ENCODE data around the gene SH3GLB1. TPM values are rescaled to one million over a fixed set of nuclear protein-coding genes. Genes with fewer than 3 reads are reported as not detected.

Gene SH3GLB1
- total and polyA plus RNA-seq, 2 of the 13 experiments (the other 11 are each of a cell fraction or from before 2014, with no cell fraction given), result 26.0 to 41.5 TPM

DNA sequence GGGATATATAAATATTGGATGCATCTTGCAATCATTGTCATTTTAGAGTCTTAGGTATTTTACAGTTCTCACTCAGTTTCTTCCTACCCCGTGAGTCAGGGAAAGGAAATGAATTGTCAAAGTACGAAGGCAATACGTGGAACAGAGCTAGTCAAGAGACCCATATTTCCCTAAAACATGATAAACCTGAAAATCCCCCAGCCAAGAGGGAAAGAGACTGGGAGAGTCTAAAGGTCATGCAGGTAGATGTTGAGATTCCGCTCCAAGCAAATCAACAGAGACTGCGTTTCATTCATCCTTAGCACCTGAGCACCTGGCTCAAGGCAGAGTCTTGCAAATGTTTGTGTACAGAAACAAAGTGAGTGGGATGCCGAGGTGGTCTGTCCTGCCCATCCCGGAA lies 58.0 kb downstream of the SH3GLB1 start:
- WGBS (ENCODE audit: low lambda C conversion rate), result 91% methylated on average over 7 of the region's 7 CpGs
- Histone ChIP-seq H3K79me2 (ENCODE audit: insufficient read depth, low read length) (no peaks in the 10 kb centered on the region), H3K27me3 (ENCODE audit: control insufficient read depth in 1 of 2, insufficient read depth in 2 of 2, low read length in 2 of 2) (no peaks in the 10 kb centered on the region), H3K27ac (ENCODE audit: extremely low read length, insufficient read depth, low read length) (no peak overlapping the region), H3K4me2 (ENCODE audit: low read depth, low read length) (no peak overlapping the region), H3K4me3 (replicated peaks in 1 of 3; ENCODE audit: insufficient read depth in 1 of 3, low read depth in 2 of 3, low read length in 3 of 3) (no peak overlapping the region), H4K20me1 (ENCODE audit: insufficient read depth, low read length) (no peaks in the 10 kb centered on the region), H2AFZ (ENCODE audit: low read length) (no peak overlapping the region), H3K4me1 (ENCODE audit: insufficient read depth, low read length) (peaks cover 29% of the 10 kb centered on the region), H3K9ac (ENCODE audit: insufficient read depth, low read depth, low read length) (no peak overlapping the region), H3K36me3 (replicated peaks in 1 of 2; ENCODE audit: control insufficient read depth in 1 of 2, insufficient read depth in 2 of 2, low read length in 2 of 2) (no peaks in the 10 kb centered on the region), H3K9me3 (ENCODE audit: low read length) (peaks cover 1% of the 10 kb centered on the region; the same call in 1 of the 2 replicates)
- TF ChIP-seq ZNF138 (CRISPR knock-in tag; IDR thresholded peaks at IDR 0.05; ENCODE audit: low read depth) (no peak), ZNF34 (CRISPR knock-in tag; IDR thresholded peaks at IDR 0.05; ENCODE audit: borderline replicate concordance) (no peak), CREB1 (IDR thresholded peaks at IDR 0.05) (no peak), CREB1 (CRISPR knock-in tag; IDR thresholded peaks at IDR 0.05) (no peak), MTF1 (CRISPR knock-in tag; IDR thresholded peaks at IDR 0.05) (no peak), ZSCAN30 (CRISPR knock-in tag; IDR thresholded peaks at IDR 0.05) (no peak), KLF11 (CRISPR knock-in tag; IDR thresholded peaks at IDR 0.05) (no peak), ZFYVE20 (CRISPR knock-in tag; IDR thresholded peaks at IDR 0.05; ENCODE audit: borderline replicate concordance, low read depth) (no peak), SOX6 (IDR thresholded peaks at IDR 0.05) (no peak), SOX6 (CRISPR knock-in tag; IDR thresholded peaks at IDR 0.05) (no peak), XRCC5 (optimal IDR thresholded peaks at IDR 0.05; ENCODE audit: low read length) (no peak), ZFAT (CRISPR knock-in tag; conservative IDR thresholded peaks at IDR 0.05) (no peak), ZNF761 (CRISPR knock-in tag; conservative IDR thresholded peaks at IDR 0.05) (no peak), KDM3A (CRISPR knock-in tag; IDR thresholded peaks at IDR 0.05; ENCODE audit: low read depth) (no peak), ZSCAN20 (CRISPR knock-in tag; IDR thresholded peaks at IDR 0.05; ENCODE audit: borderline replicate concordance) (no peak)
- TF ChIP-seq, protein P1, sequence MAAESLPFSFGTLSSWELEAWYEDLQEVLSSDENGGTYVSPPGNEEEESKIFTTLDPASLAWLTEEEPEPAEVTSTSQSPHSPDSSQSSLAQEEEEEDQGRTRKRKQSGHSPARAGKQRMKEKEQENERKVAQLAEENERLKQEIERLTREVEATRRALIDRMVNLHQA (CRISPR knock-in tag; IDR thresholded peaks at IDR 0.05), result no peak
- TF ChIP-seq, protein P2, sequence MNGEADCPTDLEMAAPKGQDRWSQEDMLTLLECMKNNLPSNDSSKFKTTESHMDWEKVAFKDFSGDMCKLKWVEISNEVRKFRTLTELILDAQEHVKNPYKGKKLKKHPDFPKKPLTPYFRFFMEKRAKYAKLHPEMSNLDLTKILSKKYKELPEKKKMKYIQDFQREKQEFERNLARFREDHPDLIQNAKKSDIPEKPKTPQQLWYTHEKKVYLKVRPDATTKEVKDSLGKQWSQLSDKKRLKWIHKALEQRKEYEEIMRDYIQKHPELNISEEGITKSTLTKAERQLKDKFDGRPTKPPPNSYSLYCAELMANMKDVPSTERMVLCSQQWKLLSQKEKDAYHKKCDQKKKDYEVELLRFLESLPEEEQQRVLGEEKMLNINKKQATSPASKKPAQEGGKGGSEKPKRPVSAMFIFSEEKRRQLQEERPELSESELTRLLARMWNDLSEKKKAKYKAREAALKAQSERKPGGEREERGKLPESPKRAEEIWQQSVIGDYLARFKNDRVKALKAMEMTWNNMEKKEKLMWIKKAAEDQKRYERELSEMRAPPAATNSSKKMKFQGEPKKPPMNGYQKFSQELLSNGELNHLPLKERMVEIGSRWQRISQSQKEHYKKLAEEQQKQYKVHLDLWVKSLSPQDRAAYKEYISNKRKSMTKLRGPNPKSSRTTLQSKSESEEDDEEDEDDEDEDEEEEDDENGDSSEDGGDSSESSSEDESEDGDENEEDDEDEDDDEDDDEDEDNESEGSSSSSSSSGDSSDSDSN (CRISPR knock-in tag; IDR thresholded peaks at IDR 0.05), result no peak
- TF ChIP-seq, protein P3, sequence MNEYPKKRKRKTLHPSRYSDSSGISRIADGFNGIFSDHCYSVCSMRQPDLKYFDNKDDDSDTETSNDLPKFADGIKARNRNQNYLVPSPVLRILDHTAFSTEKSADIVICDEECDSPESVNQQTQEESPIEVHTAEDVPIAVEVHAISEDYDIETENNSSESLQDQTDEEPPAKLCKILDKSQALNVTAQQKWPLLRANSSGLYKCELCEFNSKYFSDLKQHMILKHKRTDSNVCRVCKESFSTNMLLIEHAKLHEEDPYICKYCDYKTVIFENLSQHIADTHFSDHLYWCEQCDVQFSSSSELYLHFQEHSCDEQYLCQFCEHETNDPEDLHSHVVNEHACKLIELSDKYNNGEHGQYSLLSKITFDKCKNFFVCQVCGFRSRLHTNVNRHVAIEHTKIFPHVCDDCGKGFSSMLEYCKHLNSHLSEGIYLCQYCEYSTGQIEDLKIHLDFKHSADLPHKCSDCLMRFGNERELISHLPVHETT (CRISPR knock-in tag; conservative IDR thresholded peaks at IDR 0.05), result no peak
- TF ChIP-seq, protein P4, sequence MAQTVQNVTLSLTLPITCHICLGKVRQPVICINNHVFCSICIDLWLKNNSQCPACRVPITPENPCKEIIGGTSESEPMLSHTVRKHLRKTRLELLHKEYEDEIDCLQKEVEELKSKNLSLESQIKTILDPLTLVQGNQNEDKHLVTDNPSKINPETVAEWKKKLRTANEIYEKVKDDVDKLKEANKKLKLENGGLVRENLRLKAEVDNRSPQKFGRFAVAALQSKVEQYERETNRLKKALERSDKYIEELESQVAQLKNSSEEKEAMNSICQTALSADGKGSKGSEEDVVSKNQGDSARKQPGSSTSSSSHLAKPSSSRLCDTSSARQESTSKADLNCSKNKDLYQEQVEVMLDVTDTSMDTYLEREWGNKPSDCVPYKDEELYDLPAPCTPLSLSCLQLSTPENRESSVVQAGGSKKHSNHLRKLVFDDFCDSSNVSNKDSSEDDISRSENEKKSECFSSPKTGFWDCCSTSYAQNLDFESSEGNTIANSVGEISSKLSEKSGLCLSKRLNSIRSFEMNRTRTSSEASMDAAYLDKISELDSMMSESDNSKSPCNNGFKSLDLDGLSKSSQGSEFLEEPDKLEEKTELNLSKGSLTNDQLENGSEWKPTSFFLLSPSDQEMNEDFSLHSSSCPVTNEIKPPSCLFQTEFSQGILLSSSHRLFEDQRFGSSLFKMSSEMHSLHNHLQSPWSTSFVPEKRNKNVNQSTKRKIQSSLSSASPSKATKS (CRISPR knock-in tag; IDR thresholded peaks at IDR 0.05), result no peak
- no TSS peak for BruUV-seq (replicated peaks)
- DNase-seq (ENCODE audit: low spot score), result no peak
- ChIA-PET CTCF (ENCODE audit: low intra/inter-chr PET ratio, low total read pairs) (no interaction called here), POLR2A (interaction anchor here (1.1 kb wide), 1 partner anchor 12 kb away, joined by 4 read pairs; no protein-coding TSS in a partner anchor)
- ATAC-seq, result no peak
- no peak for FAIRE-seq
- intact Hi-C loops (cut with micrococcal nuclease; ENCODE audit: unreplicated experiment) (no loop called here), in situ Hi-C loops (cut with HindIII; ENCODE audit: extremely low pct_ligation_motif_present, low pct_unique_long_range_greater_than_20kb) (no loop called here)
